Nephron (organoid): Measurements from ENCODE around the gene CACNA2D1.

Source experiments
- H3K27ac Mint-ChIP-seq, 3 experiments: 2 replicates each; pipeline ENCODE4 v1.8.0; 2020; ENCODE audit warnings: mixed read lengths in 3 of 3, mild to moderate bottlenecking in 2 of 3, moderate library complexity in 1 of 3
- H3K27me3 Mint-ChIP-seq: 2 replicates; pipeline ENCODE4 v1.8.0; 2021; ENCODE audit warnings: low read depth, mild to moderate bottlenecking, moderate library complexity, mixed read lengths
- H3K36me3 Mint-ChIP-seq: 2 replicates; pipeline ENCODE4 v1.8.0; 2020; ENCODE audit warnings: low read depth, mixed read lengths
- H3K4me1 Mint-ChIP-seq: 2 replicates; pipeline ENCODE4 v1.8.0; 2020; ENCODE audit warnings: mixed read lengths
- H3K4me3 Mint-ChIP-seq, 3 experiments: 2 replicates each; pipeline ENCODE4 v1.8.0; 2020; ENCODE audit warnings: mild to moderate bottlenecking in 3 of 3, mixed read lengths in 3 of 3, moderate library complexity in 2 of 3
- H3K9me3 Mint-ChIP-seq: 2 replicates; pipeline ENCODE4 v1.8.0; 2020; ENCODE audit warnings: mixed read lengths
- CTCF ChIP-seq, 3 experiments: fragments of 200-600 bp; sonication (generic); IDR thresholded peaks; one replicate each; pipeline ENCODE4 v1.5.0; 2021; ENCODE audit warnings: antibody characterized with exemption in 3 of 3; ENCODE audit not compliant: unreplicated experiment in 3 of 3

The CACNA2D1 gene

GRCh38 chr7:82443547-82444219 is at the start of gene CACNA2D1:
CACNA2D1 (minus strand) TSS chr7:82443777.
- Mint-ChIP-seq H3K27me3 (peaks cover 20% of the 10 kb centered on the region), H3K27ac (peak within 1 kb of the TSS; percentile 78 to 97 (median 97)), H3K36me3 (no peaks in the 10 kb centered on the region), H3K4me1 (peaks cover 10% of the 10 kb centered on the region), H3K9me3 (no peaks in the 10 kb centered on the region), H3K4me3 (peak within 1 kb of the TSS; percentile 96 to 99 (median 98))
- peak in 2 of 3 experiments; percentile 20 to 22 for TF ChIP-seq CTCF (IDR thresholded peaks at IDR 0.05; ENCODE audit: unreplicated experiment in 3 of 3)

GRCh38 chr7:82481499-82482097 is 38.0 kb upstream of the CACNA2D1 start:
- peak; percentile 73 to 93 (median 77) for TF ChIP-seq CTCF (IDR thresholded peaks at IDR 0.05; ENCODE audit: unreplicated experiment in 3 of 3)
- H3K9me3 Mint-ChIP-seq = peaks cover 6% of the 10 kb centered on the region
- H3K36me3 Mint-ChIP-seq = no peaks in the 10 kb centered on the region
- H3K4me3 Mint-ChIP-seq = no peak overlapping the region
- H3K27me3 Mint-ChIP-seq = no peaks in the 10 kb centered on the region
- no peak overlapping the region for H3K27ac Mint-ChIP-seq
- peaks cover 9% of the 10 kb centered on the region for H3K4me1 Mint-ChIP-seq

- Mint-ChIP-seq H3K36me3 (no peaks in the 10 kb centered on the region), H3K27me3 (no peaks in the 10 kb centered on the region), H3K9me3 (no peaks in the 10 kb centered on the region), H3K27ac (no peak overlapping the region), H3K4me3 (no peak overlapping the region), H3K4me1 (peaks cover 9% of the 10 kb centered on the region)
- TF ChIP-seq CTCF (IDR thresholded peaks at IDR 0.05; ENCODE audit: unreplicated experiment in 3 of 3) = no peak
Observed at GRCh38 chr7:82477733-82478515, 34.3 kb upstream of the CACNA2D1 start.

- no peaks in the 10 kb centered on the region for H3K9me3 Mint-ChIP-seq
Observed at GRCh38 chr7:82472966-82473365, 29.4 kb upstream of the CACNA2D1 start.

GRCh38 chr7:82471351-82472020 is 27.9 kb upstream of the CACNA2D1 start:
- Mint-ChIP-seq H3K9me3 (no peaks in the 10 kb centered on the region), H3K27ac (no peak overlapping the region), H3K4me1 (no peaks in the 10 kb centered on the region), H3K4me3 (no peak overlapping the region), H3K27me3 (no peaks in the 10 kb centered on the region), H3K36me3 (no peaks in the 10 kb centered on the region)
- no peak for TF ChIP-seq CTCF (IDR thresholded peaks at IDR 0.05; ENCODE audit: unreplicated experiment in 3 of 3)

More at GRCh38 chr7:82472966-82473365, 29.4 kb upstream of the CACNA2D1 start:
- Mint-ChIP-seq H3K27me3 (no peaks in the 10 kb centered on the region), H3K4me1 (peaks cover 6% of the 10 kb centered on the region), H3K27ac (no peak overlapping the region), H3K4me3 (no peak overlapping the region), H3K36me3 (no peaks in the 10 kb centered on the region)
- no peak for TF ChIP-seq CTCF (IDR thresholded peaks at IDR 0.05; ENCODE audit: unreplicated experiment in 3 of 3)
